Left hindlimb (tissue), 1 donor: ENCODE results near the gene PARN.
"Not testable (repeated sequence)": the region's sequence is repeated elsewhere in the genome, so short reads cannot be mapped to it uniquely, and the experiment has no call there.

Source experiments
- DNase-seq: peaks from one replicate; pipeline ENCODE4 v3.0.0-alpha.2; 2018

Gene PARN

GRCh38 chr16:14630620-14631330 lies 715 bp upstream of the PARN start:
- not testable (repeated sequence) for DNase-seq

GRCh38 chr16:14629612-14629918 lies 495 bp downstream of the PARN start:
- no peak for DNase-seq

GRCh38 chr16:14628806-14629611 lies 1.1 kb downstream of the PARN start:
- no peak for DNase-seq

- no peak for DNase-seq
These were observed 3.0 kb downstream of the PARN start for GRCh38 chr16:14627078-14627477.

GRCh38 chr16:14618566-14618965 lies 11.5 kb downstream of the PARN start:
- DNase-seq = no peak

- no peak for DNase-seq
These were observed 13.8 kb downstream of the PARN start for GRCh38 chr16:14616280-14616679.

- no peak for DNase-seq
These were observed 16.1 kb downstream of the PARN start for GRCh38 chr16:14613991-14614390.

GRCh38 chr16:14611660-14612059 lies 18.4 kb downstream of the PARN start:
- DNase-seq = no peak

GRCh38 chr16:14609716-14610115 lies 20.3 kb downstream of the PARN start:
- no peak for DNase-seq

- no peak for DNase-seq
These were observed 21.5 kb downstream of the PARN start for GRCh38 chr16:14608604-14609003.

GRCh38 chr16:14608111-14608566 lies 21.9 kb downstream of the PARN start:
- no peak for DNase-seq

- no peak for DNase-seq
These were observed 24.0 kb downstream of the PARN start for GRCh38 chr16:14606102-14606501.

GRCh38 chr16:14602443-14602963 lies 27.6 kb downstream of the PARN start:
- DNase-seq = no peak

GRCh38 chr16:14600164-14600563 lies 29.9 kb downstream of the PARN start:
- no peak for DNase-seq

GRCh38 chr16:14586637-14587305 lies 43.3 kb downstream of the PARN start:
- no peak for DNase-seq

- no peak for DNase-seq
These were observed 44.8 kb downstream of the PARN start for GRCh38 chr16:14585287-14585686.

- DNase-seq = not testable (repeated sequence)
These were observed 49.1 kb downstream of the PARN start for GRCh38 chr16:14580926-14581325.

GRCh38 chr16:14579266-14579665 lies 50.8 kb downstream of the PARN start:
- no peak for DNase-seq

- no peak for DNase-seq
These were observed 53.5 kb downstream of the PARN start for GRCh38 chr16:14576532-14576931.

GRCh38 chr16:14576069-14576468 lies 54.0 kb downstream of the PARN start:
- DNase-seq = no peak

GRCh38 chr16:14574698-14575415 lies 55.2 kb downstream of the PARN start:
- DNase-seq = not testable (repeated sequence)

GRCh38 chr16:14572535-14572934 lies 57.5 kb downstream of the PARN start:
- DNase-seq = no peak

- DNase-seq = no peak
These were observed 60.8 kb downstream of the PARN start for GRCh38 chr16:14569213-14569612.
